ENCODE results near the gene HEXD. TPM values are rescaled to one million over a fixed set of nuclear protein-coding genes. Genes with fewer than 3 reads are reported as not detected.

HEXD gene
- total RNA-seq, 1 experiment from 2014 or later = 29.5 TPM

DNA sequence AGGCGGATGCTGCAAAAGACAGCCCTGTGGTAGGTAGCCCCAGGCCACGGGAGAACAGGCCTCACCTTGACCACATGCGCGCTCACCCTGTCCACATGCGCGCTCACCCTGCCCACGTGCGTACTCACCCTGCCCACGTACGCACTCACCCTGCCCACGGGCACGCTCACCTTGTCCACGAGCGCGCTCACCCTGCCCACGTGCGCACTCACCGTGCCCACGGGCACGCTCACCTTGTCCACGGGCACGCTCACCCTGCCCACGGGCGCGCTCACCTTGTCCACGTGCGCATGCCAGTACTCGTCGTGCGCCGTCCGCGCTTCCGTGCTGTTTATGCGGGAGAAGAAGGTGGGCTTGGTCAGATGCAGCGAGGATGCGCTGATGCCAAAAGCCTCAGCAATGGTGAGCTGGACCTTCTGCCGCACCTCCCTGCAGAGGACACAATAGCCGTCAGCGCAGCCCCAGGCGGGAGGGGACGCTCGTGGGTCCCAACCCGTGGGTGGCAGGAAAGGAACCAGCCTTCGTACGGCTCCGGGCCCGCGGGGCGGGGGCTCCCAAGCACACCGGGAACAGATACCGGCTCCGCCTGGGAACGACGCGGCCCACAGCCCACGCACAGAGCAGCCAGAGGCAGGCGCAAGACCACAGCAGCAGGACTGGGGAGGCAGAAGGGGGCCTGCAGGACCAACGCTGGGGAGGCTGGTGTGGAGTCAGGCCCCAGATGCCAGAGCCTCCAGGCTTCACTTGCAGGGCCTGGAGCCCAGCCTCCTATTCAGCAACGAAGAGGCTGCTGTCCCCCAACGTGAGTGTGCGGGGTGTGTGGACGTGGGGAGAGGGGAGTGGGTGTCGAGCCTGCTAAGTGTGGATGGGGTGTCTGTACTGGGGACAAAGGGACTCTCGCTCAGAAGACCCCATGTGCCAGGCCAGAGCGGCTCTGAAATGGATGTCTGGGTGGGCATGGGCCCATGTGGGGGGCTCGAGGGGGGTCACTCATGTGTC is 14.2 kb upstream of the HEXD start:
- no peaks in the 10 kb centered on the region for H3K4me1 ChIP-seq
- H3K27me3 ChIP-seq (replicated peaks; ENCODE audit: control insufficient read depth, insufficient read depth, low read length) = no peaks in the 10 kb centered on the region
- H3K9me3 ChIP-seq = no peaks in the 10 kb centered on the region
- Mint-ChIP-seq H3K27me3 (ENCODE audit: insufficient read depth, unreplicated experiment) (no peaks in the 10 kb centered on the region), H3K4me3 (ENCODE audit: unreplicated experiment) (no peak overlapping the region), H3K36me3 (ENCODE audit: insufficient read depth, unreplicated experiment) (peaks cover 30% of the 10 kb centered on the region), H3K27ac (ENCODE audit: unreplicated experiment) (no peak overlapping the region), H3K9me3 (ENCODE audit: unreplicated experiment) (no peaks in the 10 kb centered on the region), H3K4me1 (ENCODE audit: low read depth, unreplicated experiment) (peaks cover 6% of the 10 kb centered on the region)
- intact Hi-C loops (cut with micrococcal nuclease; ENCODE audit: unreplicated experiment) = no loop called here
- no peaks in the 10 kb centered on the region; the same call in 1 of the 2 replicates for H3K36me3 ChIP-seq (ENCODE audit: control insufficient read depth, insufficient read depth, low read length)
- no peak for DNase-seq
- TF ChIP-seq, protein P1, sequence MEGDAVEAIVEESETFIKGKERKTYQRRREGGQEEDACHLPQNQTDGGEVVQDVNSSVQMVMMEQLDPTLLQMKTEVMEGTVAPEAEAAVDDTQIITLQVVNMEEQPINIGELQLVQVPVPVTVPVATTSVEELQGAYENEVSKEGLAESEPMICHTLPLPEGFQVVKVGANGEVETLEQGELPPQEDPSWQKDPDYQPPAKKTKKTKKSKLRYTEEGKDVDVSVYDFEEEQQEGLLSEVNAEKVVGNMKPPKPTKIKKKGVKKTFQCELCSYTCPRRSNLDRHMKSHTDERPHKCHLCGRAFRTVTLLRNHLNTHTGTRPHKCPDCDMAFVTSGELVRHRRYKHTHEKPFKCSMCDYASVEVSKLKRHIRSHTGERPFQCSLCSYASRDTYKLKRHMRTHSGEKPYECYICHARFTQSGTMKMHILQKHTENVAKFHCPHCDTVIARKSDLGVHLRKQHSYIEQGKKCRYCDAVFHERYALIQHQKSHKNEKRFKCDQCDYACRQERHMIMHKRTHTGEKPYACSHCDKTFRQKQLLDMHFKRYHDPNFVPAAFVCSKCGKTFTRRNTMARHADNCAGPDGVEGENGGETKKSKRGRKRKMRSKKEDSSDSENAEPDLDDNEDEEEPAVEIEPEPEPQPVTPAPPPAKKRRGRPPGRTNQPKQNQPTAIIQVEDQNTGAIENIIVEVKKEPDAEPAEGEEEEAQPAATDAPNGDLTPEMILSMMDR (IDR thresholded peaks at IDR 0.05; ENCODE audit: insufficient read depth in 1 of 2, low read depth in 1 of 2, low read length in 1 of 2, severe bottlenecking in 1 of 2, unreplicated experiment in 1 of 2) = no peak
- no peak overlapping the region for H3K4me3 ChIP-seq (ENCODE audit: low read depth, low read length)
- ChIA-PET CTCF (no interaction called here), POLR2A (no interaction called here)
- no TSS peak for BruUV-seq (replicated peaks)

DNA sequence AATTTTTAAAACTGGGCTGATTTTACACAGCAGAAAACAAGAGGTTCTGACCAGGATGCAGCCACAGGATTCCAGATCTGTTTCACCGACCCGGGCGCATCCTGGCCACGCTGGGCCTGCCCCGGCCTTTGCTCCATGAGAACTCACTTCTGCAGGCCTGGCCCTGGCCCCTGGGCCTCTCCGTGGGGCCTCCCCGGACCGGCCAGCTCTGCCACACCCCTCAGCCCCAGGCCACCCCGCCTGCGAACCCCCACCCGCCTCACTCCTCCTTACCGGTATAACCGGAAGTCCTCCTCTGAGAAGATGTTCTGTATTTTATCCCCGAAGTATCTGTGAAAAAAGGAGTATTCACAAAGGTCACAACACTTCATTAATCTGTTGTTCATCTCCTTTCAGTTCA is 13.1 kb upstream of the HEXD start:
- TF ChIP-seq, protein P1 (IDR thresholded peaks at IDR 0.05; ENCODE audit: insufficient read depth in 1 of 2, low read depth in 1 of 2, low read length in 1 of 2, severe bottlenecking in 1 of 2, unreplicated experiment in 1 of 2) = no peak
- CTCF ChIA-PET = no interaction called here

DNA sequence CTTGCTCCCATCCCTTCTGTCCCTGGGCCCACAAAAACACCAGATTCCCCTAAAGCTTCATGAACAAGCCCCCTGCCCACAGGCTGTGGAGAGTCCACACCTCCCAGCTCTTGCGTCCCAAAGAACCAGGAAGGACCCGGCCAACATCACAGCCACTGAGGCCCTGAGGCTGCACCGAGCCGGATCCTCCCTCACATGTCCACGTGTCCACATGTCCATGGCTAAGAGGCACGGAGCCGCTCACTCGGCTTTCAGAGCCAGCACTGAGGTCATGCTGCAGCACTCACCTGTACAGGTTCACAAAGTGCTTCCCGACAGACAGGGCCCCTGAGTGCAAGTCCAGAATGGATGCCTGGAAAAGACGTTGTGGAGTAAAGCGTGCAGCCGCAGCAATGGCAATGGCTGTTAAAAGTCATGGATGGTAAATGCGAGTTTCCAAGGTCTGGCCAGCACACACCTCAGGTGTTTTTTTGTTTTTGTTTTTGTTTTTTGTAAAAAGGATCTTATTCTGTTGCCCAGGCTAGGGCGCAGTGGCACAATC is 11.9 kb upstream of the HEXD start:
- peaks cover 6% of the 10 kb centered on the region for H3K4me1 Mint-ChIP-seq (ENCODE audit: low read depth, unreplicated experiment)
- intact Hi-C loops (cut with micrococcal nuclease; ENCODE audit: unreplicated experiment) = no loop called here
- no peak for DNase-seq
- Histone ChIP-seq H3K27me3 (replicated peaks; ENCODE audit: control insufficient read depth, insufficient read depth, low read length) (no peaks in the 10 kb centered on the region), H3K9me3 (no peaks in the 10 kb centered on the region), H3K36me3 (ENCODE audit: control insufficient read depth, insufficient read depth, low read length) (no peaks in the 10 kb centered on the region; the same call in 1 of the 2 replicates), H3K4me1 (no peaks in the 10 kb centered on the region), H3K4me3 (ENCODE audit: low read depth, low read length) (no peak overlapping the region)
- TF ChIP-seq, protein P1 (IDR thresholded peaks at IDR 0.05; ENCODE audit: insufficient read depth in 1 of 2, low read depth in 1 of 2, low read length in 1 of 2, severe bottlenecking in 1 of 2, unreplicated experiment in 1 of 2) = no peak
- no peak overlapping the region for H3K4me3 Mint-ChIP-seq (ENCODE audit: unreplicated experiment)
- no peaks in the 10 kb centered on the region for H3K9me3 Mint-ChIP-seq (ENCODE audit: unreplicated experiment)
- no peak overlapping the region for H3K27ac Mint-ChIP-seq (ENCODE audit: unreplicated experiment)
- peaks cover 15% of the 10 kb centered on the region for H3K36me3 Mint-ChIP-seq (ENCODE audit: insufficient read depth, unreplicated experiment)
- ChIA-PET CTCF (no interaction called here), POLR2A (no interaction called here)
- BruUV-seq (replicated peaks) = no TSS peak
- no peaks in the 10 kb centered on the region for H3K27me3 Mint-ChIP-seq (ENCODE audit: insufficient read depth, unreplicated experiment)

More for the DNA sequence above, 13.1 kb upstream of the HEXD start:
- POLR2A ChIA-PET = no interaction called here
- no peaks in the 10 kb centered on the region for H3K9me3 ChIP-seq
- Mint-ChIP-seq H3K4me1 (ENCODE audit: low read depth, unreplicated experiment) (peaks cover 6% of the 10 kb centered on the region), H3K36me3 (ENCODE audit: insufficient read depth, unreplicated experiment) (peaks cover 21% of the 10 kb centered on the region), H3K27ac (ENCODE audit: unreplicated experiment) (no peak overlapping the region), H3K27me3 (ENCODE audit: insufficient read depth, unreplicated experiment) (no peaks in the 10 kb centered on the region), H3K9me3 (ENCODE audit: unreplicated experiment) (no peaks in the 10 kb centered on the region), H3K4me3 (ENCODE audit: unreplicated experiment) (no peak overlapping the region)
- no peak overlapping the region for H3K4me3 ChIP-seq (ENCODE audit: low read depth, low read length)
- no peaks in the 10 kb centered on the region for H3K4me1 ChIP-seq
- no peak for DNase-seq
- intact Hi-C loops (cut with micrococcal nuclease; ENCODE audit: unreplicated experiment) = no loop called here
- BruUV-seq (replicated peaks) = no TSS peak
- H3K27me3 ChIP-seq (replicated peaks; ENCODE audit: control insufficient read depth, insufficient read depth, low read length) = no peaks in the 10 kb centered on the region
- H3K36me3 ChIP-seq (ENCODE audit: control insufficient read depth, insufficient read depth, low read length) = no peaks in the 10 kb centered on the region; the same call in 1 of the 2 replicates
